Cardiac muscle cell (in vitro differentiated cells and primary cell): Measurements from ENCODE around the gene PFN1. TPM values are rescaled to one million over a fixed set of nuclear protein-coding genes. Genes with fewer than 3 reads are reported as not detected.

Experiments
- DNase-seq, 2 donors: peaks; one replicate each; pipeline versions ENCODE4 v3.0.0 to v3.0.0-alpha.2; 2010 to 2017; ENCODE audit warnings: low read depth in 1 of 2, low spot score in 1 of 2
- H3K27ac ChIP-seq: fragments of 200-600 bp; sonication (generic); 2 replicates; pipeline ENCODE4 v1.5.1; 2016
- H3K27me3 ChIP-seq: fragments of 200-600 bp; sonication (generic); 2 replicates; pipeline ENCODE4 v1.6.0; 2016; ENCODE audit warnings: control low read depth
- H3K36me3 ChIP-seq: fragments of 200-600 bp; sonication (generic); 2 replicates; pipeline ENCODE4 v1.5.1; 2016; ENCODE audit warnings: control low read depth
- H3K4me1 ChIP-seq: fragments of 200-600 bp; sonication (generic); 2 replicates; pipeline ENCODE4 v1.8.1; 2017; ENCODE audit warnings: low read depth, mild to moderate bottlenecking, mixed run types
- H3K4me3 ChIP-seq: fragments of 200-600 bp; sonication (generic); 2 replicates; pipeline ENCODE4 v1.5.1; 2016; ENCODE audit warnings: mild to moderate bottlenecking
- H3K9me3 ChIP-seq: fragments of 200-600 bp; sonication (generic); 2 replicates; pipeline ENCODE4 v1.5.1; 2017; ENCODE audit warnings: low read depth, mild to moderate bottlenecking, control low read depth
- CTCF ChIP-seq: IDR thresholded peaks from 2 replicates; pipeline ENCODE4 v1.5.1; 2012; ENCODE audit warnings: low read depth, mild to moderate bottlenecking, low read length
- polyA plus RNA-seq: library from polyadenylated mRNA; unstranded; fragments of >200 nt; fragmentation: Nextera tagmentation; extraction: Ambion mirVana; gene quantifications from 2 replicates; pipeline ENCODE4 v1.2.1, GENCODE V29; 2016
- total RNA-seq: library from RNA; depleted of rRNA; stranded (reverse); fragments of >200 nt; gene quantifications from 2 replicates; pipeline ENCODE4 v1.2.3, GENCODE V29; 2016

PFN1 gene
- total and polyA plus RNA-seq, 2 experiments from 2014 or later: 1,337 to 1,476 TPM

- no peak for DNase-seq
- H3K27ac ChIP-seq: peak overlapping the region; percentile 94
Measured at GRCh38 chr17:4946312-4946976, 1.9 kb downstream of the PFN1 start.

GRCh38 chr17:4945944-4946280 is 2.4 kb downstream of the PFN1 start:
- Histone ChIP-seq H3K9me3 (no peaks in the 10 kb centered on the region), H3K4me1 (peaks cover 20% of the 10 kb centered on the region), H3K27me3 (no peaks in the 10 kb centered on the region), H3K36me3 (peaks cover 32% of the 10 kb centered on the region), H3K27ac (peak overlapping the region; percentile 94), H3K4me3 (no peak overlapping the region)
- DNase-seq: no peak
- TF ChIP-seq CTCF: no peak

More at GRCh38 chr17:4946312-4946976, 1.9 kb downstream of the PFN1 start:
- Histone ChIP-seq H3K9me3 (no peaks in the 10 kb centered on the region), H3K27me3 (no peaks in the 10 kb centered on the region), H3K4me3 (peak overlapping the region; percentile 96), H3K4me1 (peaks cover 19% of the 10 kb centered on the region), H3K36me3 (peaks cover 32% of the 10 kb centered on the region)
- no peak for TF ChIP-seq CTCF

GRCh38 chr17:4945176-4945943 is 3.0 kb downstream of the PFN1 start:
- no peaks in the 10 kb centered on the region for H3K9me3 ChIP-seq
- H3K27me3 ChIP-seq: no peaks in the 10 kb centered on the region
- TF ChIP-seq CTCF: no peak
- peak overlapping the region; percentile 94 for H3K27ac ChIP-seq
- H3K4me3 ChIP-seq: no peak overlapping the region
- peaks cover 15% of the 10 kb centered on the region for H3K4me1 ChIP-seq
- H3K36me3 ChIP-seq: peaks cover 32% of the 10 kb centered on the region
- DNase-seq: peak in 1 of 2 donors; percentile 90

- TF ChIP-seq CTCF: no peak
- H3K27me3 ChIP-seq: no peaks in the 10 kb centered on the region
- no peak for DNase-seq
- peaks cover 15% of the 10 kb centered on the region for H3K4me1 ChIP-seq
- H3K9me3 ChIP-seq: no peaks in the 10 kb centered on the region
- H3K36me3 ChIP-seq: peaks cover 32% of the 10 kb centered on the region
- H3K27ac ChIP-seq: peak overlapping the region; percentile 94
- H3K4me3 ChIP-seq: no peak overlapping the region
Measured at GRCh38 chr17:4944554-4945175, 3.7 kb downstream of the PFN1 start.

GRCh38 chr17:4944163-4944553 is 4.2 kb downstream of the PFN1 start:
- Histone ChIP-seq H3K27ac (peak overlapping the region; percentile 94), H3K4me1 (peaks cover 15% of the 10 kb centered on the region)
- no peak for TF ChIP-seq CTCF

More at GRCh38 chr17:4944163-4944553, 4.2 kb downstream of the PFN1 start:
- no peak for DNase-seq
- no peaks in the 10 kb centered on the region for H3K9me3 ChIP-seq
- H3K4me3 ChIP-seq: no peak overlapping the region
- H3K36me3 ChIP-seq: peaks cover 32% of the 10 kb centered on the region
- no peaks in the 10 kb centered on the region for H3K27me3 ChIP-seq
